Cortex of kidney (tissue), 1 donor: ENCODE results near the gene OTOGL.

Source experiments
- DNase-seq: peaks from one replicate; lab custom pipeline; 2025; lab: John Stamatoyannopoulos, UW

Gene OTOGL

GRCh38 chr12:80364056-80364455, 264.7 kb downstream of the OTOGL start:
- DNase-seq: no peak

GRCh38 chr12:80373666-80374065, 274.3 kb downstream of the OTOGL start:
- no peak for DNase-seq

- no peak for DNase-seq
Observed at GRCh38 chr12:80374615-80375014, 275.3 kb downstream of the OTOGL start.

- DNase-seq: no peak
Observed at GRCh38 chr12:80377140-80377794, 277.9 kb downstream of the OTOGL start.

- DNase-seq: no peak
Observed at GRCh38 chr12:80381121-80381520, 281.8 kb downstream of the OTOGL start.

GRCh38 chr12:80382254-80382653, 282.9 kb downstream of the OTOGL start:
- DNase-seq: no peak

- DNase-seq: no peak
Observed at GRCh38 chr12:80400571-80400991, 301.2 kb downstream of the OTOGL start.

- DNase-seq: no peak
Observed at GRCh38 chr12:80401191-80401590, 301.9 kb downstream of the OTOGL start.

- DNase-seq: no peak
Observed at GRCh38 chr12:80404629-80405028, 305.3 kb downstream of the OTOGL start.

- no peak for DNase-seq
Observed at GRCh38 chr12:80406253-80406652, 306.9 kb downstream of the OTOGL start.

- DNase-seq: no peak
Observed at GRCh38 chr12:80411787-80412186, 312.4 kb downstream of the OTOGL start.

- DNase-seq: no peak
Observed at GRCh38 chr12:80412343-80412953, 313.1 kb downstream of the OTOGL start.

- no peak for DNase-seq
Observed at GRCh38 chr12:80413462-80413861, 314.1 kb downstream of the OTOGL start.

GRCh38 chr12:80415466-80415865, 316.1 kb downstream of the OTOGL start:
- no peak for DNase-seq

GRCh38 chr12:80419644-80420043, 320.3 kb downstream of the OTOGL start:
- no peak for DNase-seq

GRCh38 chr12:80420075-80420474, 320.7 kb downstream of the OTOGL start:
- no peak for DNase-seq

GRCh38 chr12:80422550-80422949, 323.2 kb downstream of the OTOGL start:
- DNase-seq: no peak
